ENCODE results near the gene PAM.
"Not testable (repeated sequence)": the region's sequence is repeated elsewhere in the genome, so short reads cannot be mapped to it uniquely, and the experiment has no call there.

PAM gene

GRCh38 chr5:102750151-102750834 lies 4.8 kb upstream of the PAM start:
- in situ Hi-C loops (cut with MboI; ENCODE audit: low sequenced_read_pairs) = no loop called here

GRCh38 chr5:102751903-102752376 lies 3.2 kb upstream of the PAM start:
- in situ Hi-C loops (cut with MboI; ENCODE audit: low sequenced_read_pairs) = not testable (repeated sequence)

GRCh38 chr5:102753889-102754766 lies 977 bp upstream of the PAM start:
- in situ Hi-C loops (cut with MboI; ENCODE audit: low sequenced_read_pairs) = no loop called here

- in situ Hi-C loops (cut with MboI; ENCODE audit: low sequenced_read_pairs) = no loop called here
Measured at GRCh38 chr5:102755686-102756371, 724 bp downstream of the PAM start.

GRCh38 chr5:102758576-102758975 lies 3.5 kb downstream of the PAM start:
- in situ Hi-C loops (cut with MboI; ENCODE audit: low sequenced_read_pairs) = no loop called here

- in situ Hi-C loops (cut with MboI; ENCODE audit: low sequenced_read_pairs) = no loop called here
Measured at GRCh38 chr5:102759289-102759688, 4.2 kb downstream of the PAM start.

GRCh38 chr5:102759700-102760099 lies 4.6 kb downstream of the PAM start:
- in situ Hi-C loops (cut with MboI; ENCODE audit: low sequenced_read_pairs) = no loop called here

GRCh38 chr5:102760815-102761214 lies 5.7 kb downstream of the PAM start:
- in situ Hi-C loops (cut with MboI; ENCODE audit: low sequenced_read_pairs) = no loop called here

GRCh38 chr5:102762095-102762534 lies 7.0 kb downstream of the PAM start:
- in situ Hi-C loops (cut with MboI; ENCODE audit: low sequenced_read_pairs) = no loop called here

- in situ Hi-C loops (cut with MboI; ENCODE audit: low sequenced_read_pairs) = no loop called here
Measured at GRCh38 chr5:102762562-102763227, 7.6 kb downstream of the PAM start.

- in situ Hi-C loops (cut with MboI; ENCODE audit: low sequenced_read_pairs) = no loop called here
Measured at GRCh38 chr5:102763734-102764133, 8.6 kb downstream of the PAM start.

- in situ Hi-C loops (cut with MboI; ENCODE audit: low sequenced_read_pairs) = no loop called here
Measured at GRCh38 chr5:102764381-102765004, 9.4 kb downstream of the PAM start.

GRCh38 chr5:102765350-102765749 lies 10.2 kb downstream of the PAM start:
- in situ Hi-C loops (cut with MboI; ENCODE audit: low sequenced_read_pairs) = no loop called here

- in situ Hi-C loops (cut with MboI; ENCODE audit: low sequenced_read_pairs) = no loop called here
Measured at GRCh38 chr5:102766295-102767090, 11.4 kb downstream of the PAM start.

- in situ Hi-C loops (cut with MboI; ENCODE audit: low sequenced_read_pairs) = no loop called here
Measured at GRCh38 chr5:102767862-102768261, 12.8 kb downstream of the PAM start.

- in situ Hi-C loops (cut with MboI; ENCODE audit: low sequenced_read_pairs) = no loop called here
Measured at GRCh38 chr5:102770803-102771202, 15.7 kb downstream of the PAM start.

GRCh38 chr5:102771435-102771834 lies 16.3 kb downstream of the PAM start:
- in situ Hi-C loops (cut with MboI; ENCODE audit: low sequenced_read_pairs) = no loop called here

- in situ Hi-C loops (cut with MboI; ENCODE audit: low sequenced_read_pairs) = no loop called here
Measured at GRCh38 chr5:102772273-102772672, 17.2 kb downstream of the PAM start.

GRCh38 chr5:102773133-102773532 lies 18.0 kb downstream of the PAM start:
- in situ Hi-C loops (cut with MboI; ENCODE audit: low sequenced_read_pairs) = no loop called here

GRCh38 chr5:102775756-102776155 lies 20.7 kb downstream of the PAM start:
- in situ Hi-C loops (cut with MboI; ENCODE audit: low sequenced_read_pairs) = loop anchor here (25.0 kb wide), 1 partner anchor 362 kb away; no protein-coding TSS in a partner anchor
